ENCODE data around the gene GAB2. TPM values are rescaled to one million over a fixed set of nuclear protein-coding genes. Genes with fewer than 3 reads are reported as not detected.
A peak's percentile ranks its signal among the peaks of the same experiment; 100 is the strongest.

The GAB2 gene
- total and polyA plus RNA-seq, 2 of the 13 experiments (the other 11 are each of a cell fraction or from before 2014, with no cell fraction given): 4.1 to 8.6 TPM

DNA sequence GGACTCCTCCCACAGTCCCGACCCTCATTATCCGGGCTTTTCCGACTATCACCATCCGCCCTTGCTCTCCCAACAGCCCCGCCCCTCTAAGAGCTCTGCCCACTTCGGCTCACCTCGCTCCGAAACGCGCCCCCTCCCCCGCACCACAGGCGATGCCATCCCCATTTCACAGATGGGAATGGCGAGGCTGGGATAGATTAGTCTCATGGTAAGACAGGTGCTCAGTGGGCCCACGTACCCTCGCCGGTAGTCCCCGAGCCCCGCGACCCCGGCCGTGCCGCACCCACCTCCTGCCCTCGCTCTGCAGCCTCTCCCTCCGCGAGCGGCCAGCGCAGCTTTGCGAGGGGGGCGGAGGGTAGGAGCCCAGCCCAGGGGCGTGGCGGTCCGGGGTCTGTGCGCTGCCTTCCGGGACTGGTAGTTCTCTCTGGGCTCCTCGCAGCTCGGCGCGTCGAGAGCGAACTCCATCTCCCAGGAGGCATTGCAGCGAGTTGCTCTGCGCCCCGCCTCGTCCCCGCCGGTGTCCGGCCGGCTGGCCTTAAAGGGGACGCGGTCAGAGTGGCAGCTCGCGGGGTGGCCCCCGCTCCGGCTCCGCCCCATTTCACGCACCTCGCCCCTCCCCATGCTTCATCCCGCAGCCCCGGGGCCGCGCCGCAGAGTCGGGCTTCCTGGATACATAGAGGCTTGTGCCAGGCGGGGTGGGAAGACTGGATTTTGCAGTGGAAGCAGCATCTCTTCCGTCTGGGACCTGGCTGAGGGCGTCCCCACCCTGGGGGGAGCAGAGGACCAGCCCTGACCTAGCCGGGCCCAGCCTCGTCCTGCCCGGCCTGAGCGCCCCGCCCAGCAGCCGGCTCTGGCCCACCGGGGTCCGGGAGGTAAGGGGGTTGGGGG, 229.1 kb downstream of the GAB2 start, which contains the start of the genes KCTD21 and USP35 (continued):
- peak; percentile 74 for TF ChIP-seq ZNF883 (CRISPR knock-in tag; IDR thresholded peaks at IDR 0.05; ENCODE audit: not compliant biosample characterization)
- no peak for TF ChIP-seq NFATC3 (CRISPR knock-in tag; IDR thresholded peaks at IDR 0.05)
- TF ChIP-seq, protein P1, sequence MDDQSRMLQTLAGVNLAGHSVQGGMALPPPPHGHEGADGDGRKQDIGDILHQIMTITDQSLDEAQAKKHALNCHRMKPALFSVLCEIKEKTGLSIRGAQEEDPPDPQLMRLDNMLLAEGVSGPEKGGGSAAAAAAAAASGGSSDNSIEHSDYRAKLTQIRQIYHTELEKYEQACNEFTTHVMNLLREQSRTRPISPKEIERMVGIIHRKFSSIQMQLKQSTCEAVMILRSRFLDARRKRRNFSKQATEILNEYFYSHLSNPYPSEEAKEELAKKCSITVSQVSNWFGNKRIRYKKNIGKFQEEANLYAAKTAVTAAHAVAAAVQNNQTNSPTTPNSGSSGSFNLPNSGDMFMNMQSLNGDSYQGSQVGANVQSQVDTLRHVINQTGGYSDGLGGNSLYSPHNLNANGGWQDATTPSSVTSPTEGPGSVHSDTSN (CRISPR knock-in tag; IDR thresholded peaks at IDR 0.05; ENCODE audit: borderline replicate concordance): no peak
- no peak; a peak in 1 of 4 replicates for TF ChIP-seq NR2F1 (CRISPR knock-in tag; IDR thresholded peaks at IDR 0.05)
- no peak for TF ChIP-seq ZNF570 (CRISPR knock-in tag; IDR thresholded peaks at IDR 0.05; ENCODE audit: borderline replicate concordance)
- TF ChIP-seq PLRG1 (conservative IDR thresholded peaks at IDR 0.05): no peak
- TF ChIP-seq ZNF256 (CRISPR knock-in tag; conservative IDR thresholded peaks at IDR 0.05): no peak
- no peak for TF ChIP-seq MBD4 (IDR thresholded peaks at IDR 0.05; ENCODE audit: borderline replicate concordance, low read length)
- peak; percentile 48; the same call in 1 of the 2 replicates for TF ChIP-seq SIX4 (CRISPR knock-in tag; IDR thresholded peaks at IDR 0.05)
- TF ChIP-seq, protein P2, sequence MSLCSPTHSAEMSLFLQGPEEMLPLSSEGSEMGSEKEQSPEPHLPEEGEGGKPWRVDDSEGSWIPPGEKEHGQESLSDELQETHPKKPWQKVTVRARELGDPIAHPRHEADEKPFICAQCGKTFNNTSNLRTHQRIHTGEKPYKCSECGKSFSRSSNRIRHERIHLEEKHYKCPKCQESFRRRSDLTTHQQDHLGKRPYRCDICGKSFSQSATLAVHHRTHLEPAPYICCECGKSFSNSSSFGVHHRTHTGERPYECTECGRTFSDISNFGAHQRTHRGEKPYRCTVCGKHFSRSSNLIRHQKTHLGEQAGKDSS (CRISPR knock-in tag; IDR thresholded peaks at IDR 0.05; ENCODE audit: borderline replicate concordance, low read depth): peak; percentile 79
- peak; percentile 51; the same call in 1 of the 2 replicates for TF ChIP-seq ZNF12 (CRISPR knock-in tag; IDR thresholded peaks at IDR 0.05)
- 0 out of 2 replicates have a peak, but pooled peaks have one; percentile 68 for TF ChIP-seq ZBTB3 (CRISPR knock-in tag; IDR thresholded peaks at IDR 0.05; ENCODE audit: borderline replicate concordance, low read depth)
- TF ChIP-seq SKI (IDR thresholded peaks at IDR 0.05; ENCODE audit: partially characterized antibody): peak; percentile 60
- TF ChIP-seq, protein P3, sequence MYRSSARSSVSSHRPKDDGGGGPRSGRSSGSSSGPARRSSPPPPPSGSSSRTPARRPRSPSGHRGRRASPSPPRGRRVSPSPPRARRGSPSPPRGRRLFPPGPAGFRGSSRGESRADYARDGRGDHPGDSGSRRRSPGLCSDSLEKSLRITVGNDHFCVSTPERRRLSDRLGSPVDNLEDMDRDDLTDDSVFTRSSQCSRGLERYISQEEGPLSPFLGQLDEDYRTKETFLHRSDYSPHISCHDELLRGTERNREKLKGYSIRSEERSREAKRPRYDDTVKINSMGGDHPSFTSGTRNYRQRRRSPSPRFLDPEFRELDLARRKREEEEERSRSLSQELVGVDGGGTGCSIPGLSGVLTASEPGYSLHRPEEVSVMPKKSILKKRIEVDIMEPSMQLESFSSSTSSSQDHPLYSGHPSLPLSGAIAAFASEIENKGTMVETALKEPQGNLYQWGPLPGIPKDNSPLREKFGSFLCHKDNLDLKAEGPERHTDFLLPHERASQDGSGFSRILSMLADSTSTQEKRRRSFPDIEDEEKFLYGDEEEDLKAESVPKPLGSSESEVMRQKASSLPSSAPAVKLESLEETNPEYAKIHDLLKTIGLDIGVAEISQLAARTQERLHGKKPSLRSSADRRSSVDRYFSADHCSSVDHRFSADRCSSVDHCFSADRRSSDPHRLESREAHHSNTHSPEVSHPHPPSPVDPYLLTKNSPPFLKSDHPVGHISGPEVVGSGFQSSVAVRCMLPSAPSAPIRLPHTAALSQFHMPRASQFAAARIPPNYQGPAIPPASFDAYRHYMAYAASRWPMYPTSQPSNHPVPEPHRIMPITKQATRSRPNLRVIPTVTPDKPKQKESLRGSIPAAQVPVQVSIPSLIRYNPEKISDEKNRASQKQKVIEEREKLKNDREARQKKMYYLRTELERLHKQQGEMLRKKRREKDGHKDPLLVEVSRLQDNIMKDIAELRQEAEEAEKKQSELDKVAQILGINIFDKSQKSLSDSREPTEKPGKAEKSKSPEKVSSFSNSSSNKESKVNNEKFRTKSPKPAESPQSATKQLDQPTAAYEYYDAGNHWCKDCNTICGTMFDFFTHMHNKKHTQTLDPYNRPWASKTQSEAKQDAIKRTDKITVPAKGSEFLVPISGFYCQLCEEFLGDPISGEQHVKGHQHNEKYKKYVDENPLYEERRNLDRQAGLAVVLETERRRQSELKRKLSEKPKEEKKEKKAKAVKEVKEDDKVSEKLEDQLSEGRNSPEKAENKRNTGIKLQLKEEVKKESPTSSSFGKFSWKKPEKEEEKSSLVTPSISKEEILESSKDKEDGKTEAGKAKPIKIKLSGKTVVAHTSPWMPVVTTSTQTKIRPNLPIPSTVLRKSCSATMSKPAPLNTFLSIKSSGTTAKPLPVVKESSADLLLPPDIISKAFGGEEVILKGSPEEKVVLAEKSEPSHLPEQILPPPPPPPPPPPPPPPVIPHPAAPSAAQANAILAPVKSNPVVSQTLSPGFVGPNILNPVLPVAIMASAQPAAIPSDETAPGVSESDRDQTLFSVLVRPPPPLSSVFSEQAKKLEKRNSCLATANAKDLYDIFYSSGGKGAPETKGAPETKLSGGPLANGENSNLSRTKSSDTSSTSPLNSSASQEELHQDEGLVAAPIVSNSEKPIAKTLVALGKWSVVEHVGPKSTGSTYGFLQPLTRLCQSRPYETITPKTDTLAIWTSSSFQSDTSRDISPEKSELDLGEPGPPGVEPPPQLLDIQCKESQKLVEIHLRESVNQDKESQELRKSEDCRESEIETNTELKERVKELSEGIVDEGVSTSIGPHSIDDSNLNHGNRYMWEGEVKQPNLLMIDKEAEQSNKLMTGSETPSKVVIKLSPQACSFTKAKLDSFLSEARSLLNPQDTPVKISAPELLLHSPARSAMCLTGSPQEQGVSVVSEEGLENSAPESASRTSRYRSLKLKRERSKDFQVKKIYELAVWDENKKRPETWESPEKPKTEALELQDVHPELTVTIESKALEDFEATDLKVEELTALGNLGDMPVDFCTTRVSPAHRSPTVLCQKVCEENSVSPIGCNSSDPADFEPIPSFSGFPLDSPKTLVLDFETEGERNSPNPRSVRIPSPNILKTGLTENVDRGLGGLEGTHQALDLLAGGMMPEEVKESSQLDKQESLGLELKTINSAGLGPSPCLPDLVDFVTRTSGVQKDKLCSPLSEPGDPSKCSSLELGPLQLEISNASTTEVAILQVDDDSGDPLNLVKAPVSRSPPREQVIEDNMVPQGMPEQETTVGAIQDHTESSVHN (CRISPR knock-in tag; IDR thresholded peaks at IDR 0.05): 0 out of 2 replicates have a peak, but pooled peaks have one; percentile 20
- TF ChIP-seq, protein P4, sequence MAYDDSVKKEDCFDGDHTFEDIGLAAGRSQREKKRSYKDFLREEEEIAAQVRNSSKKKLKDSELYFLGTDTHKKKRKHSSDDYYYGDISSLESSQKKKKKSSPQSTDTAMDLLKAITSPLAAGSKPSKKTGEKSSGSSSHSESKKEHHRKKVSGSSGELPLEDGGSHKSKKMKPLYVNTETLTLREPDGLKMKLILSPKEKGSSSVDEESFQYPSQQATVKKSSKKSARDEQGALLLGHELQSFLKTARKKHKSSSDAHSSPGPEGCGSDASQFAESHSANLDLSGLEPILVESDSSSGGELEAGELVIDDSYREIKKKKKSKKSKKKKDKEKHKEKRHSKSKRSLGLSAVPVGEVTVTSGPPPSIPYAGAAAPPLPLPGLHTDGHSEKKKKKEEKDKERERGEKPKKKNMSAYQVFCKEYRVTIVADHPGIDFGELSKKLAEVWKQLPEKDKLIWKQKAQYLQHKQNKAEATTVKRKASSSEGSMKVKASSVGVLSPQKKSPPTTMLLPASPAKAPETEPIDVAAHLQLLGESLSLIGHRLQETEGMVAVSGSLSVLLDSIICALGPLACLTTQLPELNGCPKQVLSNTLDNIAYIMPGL (CRISPR knock-in tag; IDR thresholded peaks at IDR 0.05; ENCODE audit: borderline replicate concordance in 1 of 2, low read depth in 1 of 2): peak; percentile 22 to 85; a peak in 3 of 4 replicates
